ENCODE results near the gene TGFBRAP1.

TGFBRAP1 gene

DNA sequence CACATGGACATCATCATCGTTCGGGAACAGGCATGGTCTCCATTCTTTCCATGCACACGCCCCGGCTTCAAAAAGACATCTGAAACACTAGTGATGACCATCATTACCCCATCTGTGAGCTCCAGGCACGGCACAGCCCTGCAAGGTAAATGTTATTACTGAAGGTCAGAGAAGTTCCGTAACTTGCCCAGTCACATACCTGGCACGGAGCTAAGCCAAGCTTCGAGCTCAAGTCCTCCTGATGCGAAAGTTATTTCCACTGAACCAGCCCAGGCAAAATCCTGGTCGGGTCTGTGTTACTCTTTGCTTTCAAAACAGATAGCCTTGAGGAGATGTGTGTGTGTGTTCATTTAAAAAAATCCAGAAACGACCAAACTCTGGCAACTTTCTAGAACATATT lies 46.5 kb upstream of the TGFBRAP1 start:
- ChIA-PET CTCF (interaction anchor here (1.7 to 2.3 kb wide), 2 partner anchors 19 to 145 kb away, joined by 3 to 7 read pairs; no protein-coding TSS in a partner anchor), POLR2A (no interaction called here)
- no peak for DNase-seq (ENCODE audit: extremely low spot score)
- TF ChIP-seq, protein P1, sequence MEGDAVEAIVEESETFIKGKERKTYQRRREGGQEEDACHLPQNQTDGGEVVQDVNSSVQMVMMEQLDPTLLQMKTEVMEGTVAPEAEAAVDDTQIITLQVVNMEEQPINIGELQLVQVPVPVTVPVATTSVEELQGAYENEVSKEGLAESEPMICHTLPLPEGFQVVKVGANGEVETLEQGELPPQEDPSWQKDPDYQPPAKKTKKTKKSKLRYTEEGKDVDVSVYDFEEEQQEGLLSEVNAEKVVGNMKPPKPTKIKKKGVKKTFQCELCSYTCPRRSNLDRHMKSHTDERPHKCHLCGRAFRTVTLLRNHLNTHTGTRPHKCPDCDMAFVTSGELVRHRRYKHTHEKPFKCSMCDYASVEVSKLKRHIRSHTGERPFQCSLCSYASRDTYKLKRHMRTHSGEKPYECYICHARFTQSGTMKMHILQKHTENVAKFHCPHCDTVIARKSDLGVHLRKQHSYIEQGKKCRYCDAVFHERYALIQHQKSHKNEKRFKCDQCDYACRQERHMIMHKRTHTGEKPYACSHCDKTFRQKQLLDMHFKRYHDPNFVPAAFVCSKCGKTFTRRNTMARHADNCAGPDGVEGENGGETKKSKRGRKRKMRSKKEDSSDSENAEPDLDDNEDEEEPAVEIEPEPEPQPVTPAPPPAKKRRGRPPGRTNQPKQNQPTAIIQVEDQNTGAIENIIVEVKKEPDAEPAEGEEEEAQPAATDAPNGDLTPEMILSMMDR (IDR thresholded peaks at IDR 0.05; ENCODE audit: control extremely low read depth, extremely low read depth, low read depth, missing control alignments): no peak

DNA sequence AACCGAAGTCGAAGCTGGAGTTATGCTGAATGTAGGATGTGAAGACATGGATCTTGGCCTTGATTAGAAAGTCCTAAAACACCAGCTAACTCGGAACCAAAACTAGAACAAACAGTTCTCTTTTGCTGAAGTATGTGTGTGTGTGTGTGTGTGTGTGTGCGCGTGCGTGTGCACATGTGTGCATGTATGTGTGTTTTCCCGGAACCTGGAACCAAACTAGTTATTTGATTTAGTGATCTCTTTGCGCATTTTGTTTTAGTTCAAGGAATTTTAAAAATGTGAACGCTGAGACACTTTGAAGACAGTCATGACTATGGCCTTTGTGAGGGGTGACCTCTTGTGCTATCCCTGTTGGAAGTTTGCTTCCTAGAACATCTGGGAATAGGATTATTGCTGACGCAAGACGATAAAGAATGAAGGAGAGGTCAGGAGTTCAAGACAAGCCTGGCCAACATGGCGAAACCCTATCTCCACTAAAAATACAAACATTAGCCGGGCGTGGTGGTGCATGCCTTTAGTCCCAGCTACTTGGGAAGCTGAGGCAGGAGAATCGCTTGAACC lies 45.5 kb upstream of the TGFBRAP1 start:
- TF ChIP-seq, protein P1 (IDR thresholded peaks at IDR 0.05; ENCODE audit: control extremely low read depth, extremely low read depth, low read depth, missing control alignments): no peak
- no peak for DNase-seq (ENCODE audit: extremely low spot score)
- POLR2A ChIA-PET: no interaction called here
- CTCF ChIA-PET: interaction anchor here (1.7 to 2.3 kb wide), 2 partner anchors 20 to 146 kb away, joined by 3 to 7 read pairs; no protein-coding TSS in a partner anchor

DNA sequence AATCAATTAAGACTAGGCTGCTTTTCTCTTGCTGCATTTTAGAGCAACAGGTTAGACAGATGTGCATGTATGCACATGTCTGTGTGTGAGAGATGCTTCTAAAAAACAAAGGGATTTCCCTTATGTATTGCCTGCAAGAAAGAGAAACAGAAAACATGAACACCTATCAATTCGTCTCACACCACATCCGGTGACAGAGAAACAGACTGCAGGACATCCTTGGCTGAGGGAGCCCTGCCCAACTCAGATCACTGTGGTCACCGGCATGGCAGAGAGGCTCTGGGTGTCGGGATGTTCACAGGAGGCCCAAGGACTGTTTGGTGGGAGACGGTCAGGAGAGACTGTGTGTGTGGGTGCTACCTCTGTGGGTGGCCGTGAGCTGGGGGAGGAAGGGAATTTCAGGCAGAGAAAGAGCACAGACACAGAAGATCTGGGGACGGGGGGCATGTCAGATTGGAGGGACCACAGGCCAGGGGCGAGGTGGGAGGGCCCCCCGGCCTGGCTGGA lies 44.4 kb upstream of the TGFBRAP1 start:
- peak; percentile 74 for DNase-seq (ENCODE audit: extremely low spot score)
- TF ChIP-seq, protein P1 (IDR thresholded peaks at IDR 0.05; ENCODE audit: control extremely low read depth, extremely low read depth, low read depth, missing control alignments): no peak
- POLR2A ChIA-PET: no interaction called here
- CTCF ChIA-PET: interaction anchor here (2.3 kb wide), 1 partner anchor 147 kb away, joined by 7 read pairs; no protein-coding TSS in a partner anchor

DNA sequence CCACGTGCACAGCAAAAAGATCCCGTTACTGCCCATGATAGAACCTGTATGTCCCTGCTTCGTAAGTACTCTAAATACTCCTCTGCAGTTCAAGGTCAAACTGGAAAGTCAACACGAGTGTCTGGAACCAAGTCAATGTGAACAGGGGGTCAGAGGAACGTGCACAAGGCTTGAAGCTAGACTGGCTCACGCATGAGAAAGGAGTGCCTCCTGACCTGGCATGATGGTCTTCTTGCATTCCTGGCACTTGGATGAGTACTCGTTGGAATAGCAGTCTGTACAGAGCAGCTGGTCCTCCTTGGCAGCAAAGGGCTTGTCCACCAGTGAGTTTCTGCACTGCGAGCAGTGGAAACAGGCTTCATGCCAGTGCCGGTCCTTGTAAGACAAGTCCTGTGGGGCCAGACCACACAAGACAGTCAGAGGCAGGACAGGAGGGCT lies 43.8 kb upstream of the TGFBRAP1 start:
- ChIA-PET POLR2A (no interaction called here), CTCF (interaction anchor here (2.3 kb wide), 1 partner anchor 148 kb away, joined by 7 read pairs; no protein-coding TSS in a partner anchor)
- DNase-seq (ENCODE audit: extremely low spot score): no peak
- TF ChIP-seq, protein P1 (IDR thresholded peaks at IDR 0.05; ENCODE audit: control extremely low read depth, extremely low read depth, low read depth, missing control alignments): no peak

DNA sequence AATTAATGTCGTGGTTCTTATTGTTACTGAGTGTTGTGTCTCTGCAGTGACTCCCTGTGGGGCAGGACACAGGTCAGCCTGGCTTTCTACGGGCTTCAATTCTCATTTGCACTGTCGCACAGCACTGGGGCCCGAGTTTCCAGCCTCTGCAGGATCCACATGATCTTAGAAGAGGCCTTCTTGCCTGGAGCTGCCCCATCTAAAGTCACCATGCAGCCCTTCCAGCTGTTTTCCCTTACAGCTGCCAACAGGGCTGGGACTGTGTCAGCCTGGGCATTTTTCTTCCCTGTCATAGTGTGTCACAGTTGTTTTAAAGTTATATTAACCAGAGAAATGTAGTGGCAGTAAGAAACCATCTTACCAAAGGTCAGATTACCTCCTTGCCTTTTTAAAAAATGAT lies 42.3 kb upstream of the TGFBRAP1 start:
- POLR2A ChIA-PET: no interaction called here
- CTCF ChIA-PET: interaction anchor here (2.1 to 2.7 kb wide), 2 partner anchors 149 to 175 kb away, joined by 7 to 27 read pairs; no protein-coding TSS in a partner anchor
- no peak for DNase-seq (ENCODE audit: extremely low spot score)

DNA sequence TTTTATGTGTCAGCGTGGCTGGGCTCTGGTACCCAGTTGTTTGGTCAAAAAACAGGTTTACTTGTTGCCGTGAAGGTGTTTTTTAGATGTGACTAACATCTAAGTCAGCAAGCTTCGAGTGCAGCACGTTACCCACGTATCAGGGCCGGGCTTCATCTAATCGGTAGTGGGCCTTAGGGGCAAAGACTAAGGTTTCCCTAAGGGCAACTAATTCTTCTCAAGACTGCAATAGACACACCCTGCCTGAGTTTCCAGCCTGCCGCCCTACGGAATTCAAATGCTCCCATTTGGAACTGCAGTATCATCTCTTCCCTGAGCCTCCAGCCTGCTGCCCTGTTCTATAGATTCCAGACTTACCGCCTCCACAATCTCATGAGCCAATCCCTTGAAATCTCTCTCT lies 41.6 kb upstream of the TGFBRAP1 start:
- DNase-seq (ENCODE audit: extremely low spot score): no peak
- CTCF ChIA-PET: interaction anchor here (1.0 to 2.7 kb wide), 3 partner anchors 149 to 176 kb away, joined by 5 to 27 read pairs (median 7); no protein-coding TSS in a partner anchor
- POLR2A ChIA-PET: no interaction called here
- TF ChIP-seq, protein P1 (IDR thresholded peaks at IDR 0.05; ENCODE audit: control extremely low read depth, extremely low read depth, low read depth, missing control alignments): no peak

More for the DNA sequence above, 42.3 kb upstream of the TGFBRAP1 start:
- TF ChIP-seq, protein P1 (IDR thresholded peaks at IDR 0.05; ENCODE audit: control extremely low read depth, extremely low read depth, low read depth, missing control alignments): no peak

All from GM10248 (cell line).